ENCODE measurements around the gene CBARP. TPM values are rescaled to one million over a fixed set of nuclear protein-coding genes. Genes with fewer than 3 reads are reported as not detected.

CBARP gene
- total RNA-seq, 1 experiment from 2014 or later: 23.8 TPM

GRCh38 chr19:1182068-1182467 is 55.7 kb downstream of the CBARP start:
- ChIA-PET CTCF (no interaction called here), RAD21 (ENCODE audit: low non-redundant PET in 1 of 2, low total read pairs in 2 of 2, uncharacterized antibody in 2 of 2, unreplicated experiment in 2 of 2) (no interaction called here), POLR2A (interaction anchor here (1.2 kb wide), 1 partner anchor 87 kb away, joined by 3 read pairs; the partner anchor contains the start of gene CIRBP)
- Histone ChIP-seq H3K9ac (ENCODE audit: low read length) (peak overlapping the region; percentile 70), H3K79me2 (ENCODE audit: insufficient read depth, low read length) (no peaks in the 10 kb centered on the region), H3K27ac (ENCODE audit: low read depth, low read length) (peak overlapping the region; percentile 93), H3K4me3 (replicated peaks in 1 of 2; ENCODE audit: low read depth in 1 of 2, low read length in 2 of 2) (peak overlapping the region in 1 of 2 experiments; percentile 30; a peak in 1 of 4 replicates), H3K4me2 (ENCODE audit: low read length) (peak overlapping the region; percentile 89), H3K36me3 (ENCODE audit: control insufficient read depth in 1 of 2, insufficient read depth in 2 of 2, low read length in 2 of 2) (no peaks in the 10 kb centered on the region), H3K9me2 (ENCODE audit: insufficient read depth) (no peaks in the 10 kb centered on the region), H4K20me1 (ENCODE audit: insufficient read depth) (no peaks in the 10 kb centered on the region), H3K4me1 (ENCODE audit: control insufficient read depth in 1 of 2, insufficient read depth in 2 of 2, low read length in 2 of 2) (peaks cover 75 to 91% of the 10 kb centered on the region in 2 experiments), H3K9me3 (ENCODE audit: control insufficient read depth in 1 of 2, insufficient read depth in 1 of 2, low read depth in 1 of 2, low read length in 2 of 2) (no peaks in the 10 kb centered on the region), H3K27me3 (ENCODE audit: insufficient read depth, low read length) (no peaks in the 10 kb centered on the region), H2AFZ (ENCODE audit: low read depth, low read length, poor library complexity, severe bottlenecking) (no peak overlapping the region)
- BruUV-seq (replicated peaks): no TSS peak
- intact Hi-C loops (cut with micrococcal nuclease): loop anchor here (5.0 to 10.0 kb wide), 2 partner anchors 80 to 257 kb away; partner anchors contain the start of genes ARID3A and GPX4
- DNase-seq (ENCODE audit: low read depth, low spot score) (no peak), ATAC-seq (no peak)
- TF ChIP-seq YY1 (IDR thresholded peaks at IDR 0.05; ENCODE audit: extremely low read depth, insufficient replicate concordance, low read depth, low read length) (no peak), CEBPB (IDR thresholded peaks at IDR 0.05; ENCODE audit: low read depth) (no peak), RAD21 (IDR thresholded peaks at IDR 0.05; ENCODE audit: low read depth) (no peak), EZH2phosphoT487 (IDR thresholded peaks at IDR 0.05; ENCODE audit: borderline replicate concordance) (no peak), SP1 (IDR thresholded peaks at IDR 0.05; ENCODE audit: low read depth) (no peak), TCF7L2 (IDR thresholded peaks at IDR 0.05; ENCODE audit: borderline replicate concordance, extremely low read depth, insufficient read depth, insufficient read length) (no peak), CBX3 (IDR thresholded peaks at IDR 0.05; ENCODE audit: low read depth) (no peak), POLR2AphosphoS5 (IDR thresholded peaks at IDR 0.05; ENCODE audit: low read depth, low read length) (no peak), ZNF274 (IDR thresholded peaks at IDR 0.05; ENCODE audit: low read depth, low read length) (no peak), REST (IDR thresholded peaks at IDR 0.05; ENCODE audit: low read depth) (no peak), ATF3 (IDR thresholded peaks at IDR 0.05) (no peak), ZFX (IDR thresholded peaks at IDR 0.05) (no peak), MAX (IDR thresholded peaks at IDR 0.05) (no peak), POLR2A (IDR thresholded peaks at IDR 0.05; ENCODE audit: borderline replicate concordance, extremely low read depth, insufficient read depth, insufficient read length) (no peak), ELF1 (IDR thresholded peaks at IDR 0.05; ENCODE audit: borderline replicate concordance, low read depth) (no peak), ZBTB33 (IDR thresholded peaks at IDR 0.05; ENCODE audit: extremely low read depth, insufficient replicate concordance, low read length) (no peak), CTCF (IDR thresholded peaks at IDR 0.05 in 2 of 3, conservative IDR thresholded peaks at IDR 0.05 in 1 of 3; ENCODE audit: borderline replicate concordance in 1 of 3, insufficient read depth in 1 of 3, low read depth in 2 of 3, low read length in 2 of 3) (no peak), SIN3A (IDR thresholded peaks at IDR 0.05; ENCODE audit: low read depth) (no peak), FOSL1 (IDR thresholded peaks at IDR 0.05; ENCODE audit: low read depth) (no peak), JUND (IDR thresholded peaks at IDR 0.05) (no peak)
